GM10266 (cell line): ENCODE measurements around the gene C5AR1.
A peak's percentile ranks its signal among the peaks of the same experiment; 100 is the strongest.
"Not testable (repeated sequence)": the region's sequence is repeated elsewhere in the genome, so short reads cannot be mapped to it uniquely, and the experiment has no call there.

Source experiments
- DNase-seq: peaks from one replicate; pipeline ENCODE4 v3.0.0; 2012; ENCODE audit errors: extremely low spot score
- CTCF ChIP-seq: IDR thresholded peaks from 2 replicates; pipeline ENCODE4 v1.5.1; 2012; ENCODE audit warnings: mild to moderate bottlenecking, low read depth; ENCODE audit not compliant: control insufficient read depth, insufficient read depth; ENCODE audit errors: missing control alignments

The C5AR1 gene

GRCh38 chr19:47339196-47339880 lies 29.7 kb downstream of the C5AR1 start:
- no peak for TF ChIP-seq CTCF
- no peak for DNase-seq

GRCh38 chr19:47340477-47341208 lies 31.0 kb downstream of the C5AR1 start:
- no peak for TF ChIP-seq CTCF
- DNase-seq = no peak

- DNase-seq = no peak
- TF ChIP-seq CTCF = no peak
These were observed 32.1 kb downstream of the C5AR1 start for GRCh38 chr19:47341734-47342133.

GRCh38 chr19:47343194-47343802 lies 33.6 kb downstream of the C5AR1 start:
- TF ChIP-seq CTCF = no peak
- no peak for DNase-seq

- DNase-seq = no peak
- no peak for TF ChIP-seq CTCF
These were observed 34.8 kb downstream of the C5AR1 start for GRCh38 chr19:47344425-47344824.

GRCh38 chr19:47346024-47346423 lies 36.4 kb downstream of the C5AR1 start:
- DNase-seq = not testable (repeated sequence)

- peak; percentile 100 for DNase-seq
- TF ChIP-seq CTCF = peak; percentile 91
These were observed 39.4 kb downstream of the C5AR1 start, which contains the start of gene DHX34 for GRCh38 chr19:47348819-47349795. TSS of gene DHX34 (plus strand) at chr19:47349315. CDS start at chr19:47353031, 3,716 bp downstream.
